GM12864 (cell line): Measurements from ENCODE around the gene BCAS3.
"Not testable (repeated sequence)": the region's sequence is repeated elsewhere in the genome, so short reads cannot be mapped to it uniquely, and the experiment has no call there.

Source experiments
- DNase-seq: peaks from one replicate; pipeline ENCODE4 v3.0.0-alpha.2; 2011; ENCODE audit warnings: low read depth
- H3K4me3 ChIP-seq: 2 replicates; pipeline ENCODE4 v1.5.1; 2011; ENCODE audit warnings: mild to moderate bottlenecking, low read depth, low read length, control low read depth
- TF ChIP-seq, protein P1 (sequence below): IDR thresholded peaks from 2 replicates; pipeline ENCODE4 v1.5.1; 2011; ENCODE audit warnings: low read depth, mild to moderate bottlenecking, moderate library complexity, low read length, control low read depth, inconsistent platforms; ENCODE audit errors: missing control alignments

Gene BCAS3

DNA sequence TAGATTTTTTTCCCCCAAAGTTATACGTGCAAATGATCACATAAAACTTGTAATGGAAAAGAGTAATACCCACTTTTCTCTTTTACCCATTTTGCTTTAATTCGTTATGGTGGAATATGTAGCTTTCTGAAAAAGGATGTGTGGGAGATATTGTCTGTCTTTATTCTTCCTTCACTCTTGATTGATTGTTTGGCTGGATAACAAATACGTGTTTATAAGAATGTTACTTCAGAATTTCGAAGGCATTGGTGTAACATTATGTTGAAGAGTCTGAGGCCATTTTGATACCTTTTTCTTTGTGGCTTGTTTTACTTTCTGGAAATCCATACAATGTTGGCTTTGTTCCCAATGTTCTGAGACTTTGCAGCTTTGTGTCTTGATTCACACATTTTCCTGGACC is 71.4 kb downstream of the BCAS3 start:
- no peak for DNase-seq
- TF ChIP-seq, protein P1, sequence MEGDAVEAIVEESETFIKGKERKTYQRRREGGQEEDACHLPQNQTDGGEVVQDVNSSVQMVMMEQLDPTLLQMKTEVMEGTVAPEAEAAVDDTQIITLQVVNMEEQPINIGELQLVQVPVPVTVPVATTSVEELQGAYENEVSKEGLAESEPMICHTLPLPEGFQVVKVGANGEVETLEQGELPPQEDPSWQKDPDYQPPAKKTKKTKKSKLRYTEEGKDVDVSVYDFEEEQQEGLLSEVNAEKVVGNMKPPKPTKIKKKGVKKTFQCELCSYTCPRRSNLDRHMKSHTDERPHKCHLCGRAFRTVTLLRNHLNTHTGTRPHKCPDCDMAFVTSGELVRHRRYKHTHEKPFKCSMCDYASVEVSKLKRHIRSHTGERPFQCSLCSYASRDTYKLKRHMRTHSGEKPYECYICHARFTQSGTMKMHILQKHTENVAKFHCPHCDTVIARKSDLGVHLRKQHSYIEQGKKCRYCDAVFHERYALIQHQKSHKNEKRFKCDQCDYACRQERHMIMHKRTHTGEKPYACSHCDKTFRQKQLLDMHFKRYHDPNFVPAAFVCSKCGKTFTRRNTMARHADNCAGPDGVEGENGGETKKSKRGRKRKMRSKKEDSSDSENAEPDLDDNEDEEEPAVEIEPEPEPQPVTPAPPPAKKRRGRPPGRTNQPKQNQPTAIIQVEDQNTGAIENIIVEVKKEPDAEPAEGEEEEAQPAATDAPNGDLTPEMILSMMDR, result no peak
- no peak overlapping the region for H3K4me3 ChIP-seq

DNA sequence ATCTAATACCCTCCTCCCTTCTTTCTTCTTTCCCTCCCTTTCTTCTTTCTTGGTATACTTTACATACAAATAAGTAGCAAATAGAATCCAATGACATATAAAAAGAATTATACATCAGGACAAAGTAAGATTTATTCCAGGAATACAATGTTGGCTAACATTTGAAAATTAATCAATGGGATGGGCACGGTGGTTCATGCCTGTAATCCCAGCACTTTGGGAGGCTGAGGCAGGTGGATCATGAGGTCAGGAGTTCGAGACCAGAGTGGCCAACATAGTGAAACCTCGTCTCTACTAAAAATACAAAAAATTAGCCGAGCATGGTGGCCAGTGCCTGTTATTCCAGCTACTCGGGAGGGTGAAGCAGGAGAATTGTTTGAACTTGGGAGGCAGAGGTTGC is 72.1 kb downstream of the BCAS3 start:
- TF ChIP-seq, protein P1, result no peak

DNA sequence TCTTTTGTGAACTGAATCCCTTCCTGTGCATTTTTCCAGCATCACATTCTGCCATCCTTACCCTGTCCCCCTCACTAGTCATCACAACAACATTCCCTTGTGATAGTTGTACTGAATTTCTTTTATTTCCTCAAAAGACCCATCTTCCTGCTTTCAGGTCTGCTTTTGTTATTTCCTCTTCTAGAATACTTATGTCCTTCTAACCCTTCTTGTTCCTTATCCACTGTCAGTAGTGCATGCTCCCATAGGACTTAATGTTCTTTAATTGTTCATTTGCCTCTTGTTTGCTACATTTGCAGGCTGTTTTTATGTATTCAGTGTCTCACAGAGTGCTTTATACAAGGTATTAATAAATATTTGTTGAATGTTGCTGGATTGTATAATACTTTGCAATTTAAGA is 73.0 kb downstream of the BCAS3 start:
- TF ChIP-seq, protein P1, result no peak
- no peak overlapping the region for H3K4me3 ChIP-seq
- DNase-seq, result no peak

More for the DNA sequence above, 72.1 kb downstream of the BCAS3 start:
- DNase-seq, result no peak
- H3K4me3 ChIP-seq, result no peak overlapping the region

DNA sequence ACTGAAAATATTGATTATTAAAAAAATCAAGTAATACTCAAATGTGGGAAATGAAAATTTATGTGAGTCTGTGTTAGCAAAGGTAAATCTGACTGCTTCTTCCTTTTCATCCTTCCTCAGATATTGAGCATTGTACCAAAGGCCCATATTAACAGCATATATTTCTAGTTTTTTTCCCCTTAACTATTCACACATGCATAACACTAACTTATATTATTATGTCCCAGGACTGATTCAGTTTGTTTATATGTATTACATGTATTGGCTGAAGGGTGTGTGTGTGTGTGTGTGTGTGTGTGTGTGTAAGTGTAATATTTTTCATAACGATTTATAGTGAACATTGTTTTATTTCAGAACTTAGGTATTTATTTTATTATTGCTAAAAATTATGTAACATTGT is 74.2 kb downstream of the BCAS3 start:
- no peak for DNase-seq
- TF ChIP-seq, protein P1, result no peak
- no peak overlapping the region for H3K4me3 ChIP-seq

DNA sequence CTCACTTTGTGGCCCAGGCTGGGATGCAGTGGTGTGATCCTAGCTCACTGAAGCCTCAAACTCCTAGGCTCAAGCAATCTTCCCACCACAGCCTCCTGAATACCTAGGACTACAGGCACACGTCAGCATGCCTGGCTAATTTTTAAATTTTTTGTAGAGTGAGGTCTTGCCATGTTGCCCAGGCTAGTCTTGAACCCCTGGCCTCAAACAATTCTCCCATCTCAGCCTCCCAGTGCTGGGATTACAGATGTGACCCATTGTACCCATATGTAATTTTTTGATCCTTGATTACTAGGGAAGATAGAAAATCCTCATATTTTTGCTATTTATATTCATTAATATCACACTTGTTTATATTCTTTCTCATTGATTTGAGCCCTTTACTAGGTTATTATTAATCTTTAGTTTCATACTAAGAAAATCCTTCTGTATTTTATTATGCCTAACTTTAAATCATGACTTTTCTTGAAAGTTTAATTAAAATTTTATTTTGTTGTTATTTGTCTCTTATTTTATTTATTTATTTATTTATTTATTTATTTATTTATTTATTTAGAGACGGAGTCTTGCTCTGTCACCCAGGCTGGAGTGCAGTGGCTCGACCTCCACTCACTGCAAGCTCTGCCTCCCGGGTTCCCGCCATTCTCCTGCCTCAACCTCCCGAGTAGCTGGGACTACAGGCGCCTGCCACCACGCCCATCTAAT is 75.4 kb downstream of the BCAS3 start:
- no peak for DNase-seq
- TF ChIP-seq, protein P1, result no peak
- no peak overlapping the region for H3K4me3 ChIP-seq

DNA sequence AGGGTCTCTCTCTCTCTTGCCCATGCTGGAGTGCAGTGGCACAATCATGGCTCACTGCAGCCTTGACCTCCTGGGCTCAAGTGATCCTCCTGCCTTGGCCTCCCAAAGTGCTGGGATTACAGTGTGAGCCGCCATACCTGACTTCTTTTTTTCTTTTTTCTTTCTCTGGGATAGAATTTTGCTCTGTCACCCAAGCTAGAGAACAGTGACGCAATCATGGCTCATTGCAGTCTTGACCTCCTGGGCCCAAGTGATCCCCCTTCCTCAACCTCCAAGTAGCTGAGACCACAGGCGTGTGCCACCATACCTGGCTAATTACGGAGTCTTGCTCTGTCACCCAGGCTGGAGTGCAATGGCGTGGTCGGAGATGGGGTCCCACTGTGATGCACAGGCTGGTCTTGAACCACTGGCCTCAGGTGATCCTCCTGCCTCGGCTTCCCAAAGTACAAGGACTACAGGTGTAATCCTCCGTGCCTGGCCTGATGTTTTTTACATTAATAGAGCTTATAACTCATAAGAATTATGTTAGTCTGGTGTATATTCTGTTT is 76.5 kb downstream of the BCAS3 start:
- no peak overlapping the region for H3K4me3 ChIP-seq
- TF ChIP-seq, protein P1, result no peak
- DNase-seq, result no peak

DNA sequence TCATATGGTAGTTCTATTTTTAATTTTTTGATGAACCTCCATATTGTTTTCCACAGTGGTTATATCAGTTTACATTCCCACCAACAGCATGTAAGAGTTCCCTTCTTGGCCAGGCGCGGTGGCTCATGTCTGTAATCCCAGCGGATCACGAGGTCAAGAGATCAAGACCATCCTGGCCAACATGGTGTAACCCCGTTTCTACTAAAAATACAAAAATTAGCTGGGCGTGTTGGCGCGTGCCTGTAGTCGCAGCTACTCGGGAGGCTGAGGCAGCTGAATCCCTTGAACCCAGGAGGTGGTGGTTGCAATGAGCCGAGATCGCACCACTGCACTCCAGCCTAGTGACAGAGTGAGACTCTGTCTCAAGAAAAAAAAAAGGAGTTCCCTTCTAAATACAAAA is 79.1 kb downstream of the BCAS3 start:
- not testable (repeated sequence) for DNase-seq, H3K4me3 ChIP-seq
